Heart right ventricle (tissue), 16 donors: ENCODE data around the gene PARN. TPM values are rescaled to one million over a fixed set of nuclear protein-coding genes. Genes with fewer than 3 reads are reported as not detected.
A peak's percentile ranks its signal among the peaks of the same experiment; 100 is the strongest.
"Not testable (repeated sequence)": the region's sequence is repeated elsewhere in the genome, so short reads cannot be mapped to it uniquely, and the experiment has no call there.

Experiments used
- ATAC-seq, 8 donors: fragments of 200-7000 bp; cut with Tn5 transposase; one replicate each; pipeline ENCODE4 v1.9.1; 2020; ENCODE audit warnings: mild to moderate bottlenecking in 8 of 8, moderate library complexity in 8 of 8, moderate number of reproducible peaks in 1 of 8
- DNase-seq, 2 donors: peaks; one replicate each; pipeline ENCODE4 v3.0.0-alpha.2; 2020
- H3K27ac ChIP-seq, 10 donors: fragments of 200-600 bp; sonication (generic) in 2 of 10; one replicate each; pipeline versions ENCODE4 v1.5.0 to v1.8.0; 2020 to 2022; ENCODE audit warnings: mild to moderate bottlenecking in 3 of 10
- H3K27me3 ChIP-seq, 7 donors: fragments of 200-600 bp; one replicate each; pipeline ENCODE4 v1.8.0; 2021 to 2022; ENCODE audit warnings: mild to moderate bottlenecking in 2 of 7
- H3K36me3 ChIP-seq, 9 donors: fragments of 200-600 bp; sonication (generic) in 1 of 9; one replicate each; pipeline versions ENCODE4 v1.5.0 to v1.8.0; 2020 to 2022; ENCODE audit warnings: mild to moderate bottlenecking in 2 of 9
- H3K4me1 ChIP-seq, 9 donors: fragments of 200-600 bp; sonication (generic) in 1 of 9; one replicate each; pipeline versions ENCODE4 v1.5.0 to v1.8.0; 2020 to 2022; ENCODE audit warnings: mild to moderate bottlenecking in 4 of 9
- H3K4me3 ChIP-seq, 10 donors: fragments of 200-600 bp; sonication (generic) in 2 of 10; one replicate each; pipeline versions ENCODE4 v1.5.0 to v1.8.0; 2020 to 2022; ENCODE audit warnings: mild to moderate bottlenecking in 7 of 10, moderate library complexity in 2 of 10
- H3K9me3 ChIP-seq, 11 donors: fragments of 200-600 bp in 10 of 11; sonication (generic) in 2 of 11; one replicate each; pipeline versions ENCODE4 v1.5.0 to v1.8.0; 2013 to 2022; ENCODE audit warnings: mild to moderate bottlenecking in 2 of 11, control low read depth in 1 of 11, moderate library complexity in 1 of 11
- WGBS, 2 donors: extraction: QIAGEN DNeasy Blood & Tissue Kit; methylation state at CpG; one replicate each; pipeline ENCODE4 v1.1.7; 2013; ENCODE audit warnings: inconsistent platforms in 1 of 2; 5-methylcytosine and 5-hydroxymethylcytosine counted together
- intact Hi-C, 10 donors: fragments of 100-400 bp; cut with DNase I; formaldehyde crosslinking; loops; one replicate each; pipeline versions ENCODE4 v1.11.1 to v1.14.2; 2022
- polyA plus RNA-seq, 2 donors: library from polyadenylated mRNA; stranded (reverse); fragments of 200-250 nt; gene quantifications; one replicate each; pipeline ENCODE4 v1.2.3, GENCODE V29; 2013
- total RNA-seq, 10 donors: library from RNA; stranded (reverse); fragmentation: NEBNext Ultra II Directional in 3 of 10; extraction: Animal tissue kit (Norgen Biotek cat#: 25700) in 3 of 10; gene quantifications; one replicate each; pipeline versions ENCODE4 v1.2.1 to v1.2.4, GENCODE V29; 2021 to 2023
- TF ChIP-seq, protein P1 (sequence below), 9 donors: fragments of 200-600 bp; sonication (generic) in 2 of 9; IDR thresholded peaks; one replicate each; pipeline versions ENCODE4 v1.5.0 to v1.8.0; 2021 to 2022; ENCODE audit warnings: antibody characterized with exemption in 9 of 9, mild to moderate bottlenecking in 5 of 9, moderate library complexity in 1 of 9
- donor health status: Arrhythmogenic right ventricular cardiomyopathy.
- donor health status: ischemic (EF 13 %, LVEDD 7.1; RV severe dilation, severe dysfunction).
- donor health status: healthy with polysubstance abuse.
- donor health status: DM: no; HTN: yes; CAD: no.
- donor health status: DM: no; HTN: no; CAD: no.
- donor health status: ischemic (EF 25% LVEDD 6.9; RV normal size, moderate dysfunction).
- donor health status: ischemic (EF 25% LVEDD 5.7; RV mildly dilated, moderate dysfunction).
- donor health status: healthy.
- donor health status: DM: yes; HTN: yes; CAD: no.
- donor health status: Ischemic cardiomyopathy.
- donor health status: ischemic (EF 35%, LVEDD 5.7; RV mildly dilated, moderate dysfunction).
- donor health status: nonischemic (EF 11% LVEDD 7.7; RV severe dilation, severe dysfunction).
- donor health status: DM: yes; HTN: yes; CAD: no.
- donor health status: PGD.
- donor health status: ischemic (EF 29% LVEDD 5.4; RV normal size, mild dysfunction).
- donor health status: nonischemic (EF 23%, LVEDD 6.1; RV moderate dilation, normal function).

The PARN gene
- total and polyA plus RNA-seq, 12 donors = 7.0 to 25.3 (median 22.8) TPM

DNA sequence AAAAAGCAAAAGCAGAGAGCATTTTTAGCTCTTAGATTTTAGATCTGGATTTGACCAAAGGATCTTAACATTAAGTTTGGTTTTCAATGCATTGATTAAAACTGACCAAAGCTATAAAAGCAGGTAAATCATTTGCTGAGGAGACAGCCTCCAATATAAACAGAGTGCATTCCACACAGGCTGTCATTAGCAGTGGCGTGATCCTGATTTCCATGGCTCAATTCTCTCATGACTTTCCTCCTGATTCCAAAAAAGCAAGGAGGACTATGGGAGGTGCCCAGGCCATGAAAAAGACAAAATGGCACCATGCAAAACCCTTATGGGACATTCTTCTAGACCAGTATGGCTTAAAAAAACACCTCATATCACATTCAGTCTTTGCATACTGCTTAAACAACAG is 53.5 kb downstream of the PARN start:
- DNase-seq (no peak), ATAC-seq (no peak)
- Histone ChIP-seq H3K4me3 (no peak overlapping the region), H3K27me3 (no peaks in the 10 kb centered on the region), H3K27ac (no peak overlapping the region), H3K4me1 (no peaks in the 10 kb centered on the region), H3K36me3 (peaks cover 2 to 96% (median 62%) of the 10 kb centered on the region in 9 donors), H3K9me3 (peaks cover 0 to 5% (median 0%) of the 10 kb centered on the region in 11 donors)
- intact Hi-C loops = no loop called here
- TF ChIP-seq, protein P1, sequence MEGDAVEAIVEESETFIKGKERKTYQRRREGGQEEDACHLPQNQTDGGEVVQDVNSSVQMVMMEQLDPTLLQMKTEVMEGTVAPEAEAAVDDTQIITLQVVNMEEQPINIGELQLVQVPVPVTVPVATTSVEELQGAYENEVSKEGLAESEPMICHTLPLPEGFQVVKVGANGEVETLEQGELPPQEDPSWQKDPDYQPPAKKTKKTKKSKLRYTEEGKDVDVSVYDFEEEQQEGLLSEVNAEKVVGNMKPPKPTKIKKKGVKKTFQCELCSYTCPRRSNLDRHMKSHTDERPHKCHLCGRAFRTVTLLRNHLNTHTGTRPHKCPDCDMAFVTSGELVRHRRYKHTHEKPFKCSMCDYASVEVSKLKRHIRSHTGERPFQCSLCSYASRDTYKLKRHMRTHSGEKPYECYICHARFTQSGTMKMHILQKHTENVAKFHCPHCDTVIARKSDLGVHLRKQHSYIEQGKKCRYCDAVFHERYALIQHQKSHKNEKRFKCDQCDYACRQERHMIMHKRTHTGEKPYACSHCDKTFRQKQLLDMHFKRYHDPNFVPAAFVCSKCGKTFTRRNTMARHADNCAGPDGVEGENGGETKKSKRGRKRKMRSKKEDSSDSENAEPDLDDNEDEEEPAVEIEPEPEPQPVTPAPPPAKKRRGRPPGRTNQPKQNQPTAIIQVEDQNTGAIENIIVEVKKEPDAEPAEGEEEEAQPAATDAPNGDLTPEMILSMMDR (IDR thresholded peaks at IDR 0.05) = no peak
- 100% methylated on average over 1 of the region's 1 CpG for WGBS, 2 donors

DNA sequence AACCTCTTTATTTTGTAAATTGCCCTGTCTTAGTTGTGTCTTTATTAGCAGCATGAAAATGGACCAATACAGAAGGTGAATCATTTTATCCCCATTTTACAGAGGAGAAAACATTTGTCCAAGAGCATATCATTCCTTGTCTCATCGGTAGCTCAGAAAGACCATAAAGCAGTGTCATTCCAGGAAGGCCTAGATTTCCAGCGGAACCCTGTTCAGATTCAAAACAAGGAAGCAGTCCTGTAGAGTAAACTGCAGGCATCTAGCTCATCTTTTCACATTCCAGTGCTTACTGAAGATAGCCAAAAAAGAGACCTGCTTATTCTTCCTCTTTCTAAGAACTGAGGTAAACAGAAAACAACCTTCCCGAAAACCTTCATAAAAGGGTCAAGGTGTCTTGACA is 54.0 kb downstream of the PARN start:
- no peak for ATAC-seq
- WGBS, 2 donors = 99% methylated on average over 3 of the region's 3 CpGs
- intact Hi-C loops = no loop called here
- Histone ChIP-seq H3K27ac (no peak overlapping the region), H3K27me3 (no peaks in the 10 kb centered on the region), H3K9me3 (peaks cover 0 to 5% (median 0%) of the 10 kb centered on the region in 11 donors), H3K4me3 (no peak overlapping the region), H3K36me3 (peaks cover 0 to 92% (median 57%) of the 10 kb centered on the region in 9 donors), H3K4me1 (no peaks in the 10 kb centered on the region)
- DNase-seq = no peak
- TF ChIP-seq, protein P1 (IDR thresholded peaks at IDR 0.05) = no peak

DNA sequence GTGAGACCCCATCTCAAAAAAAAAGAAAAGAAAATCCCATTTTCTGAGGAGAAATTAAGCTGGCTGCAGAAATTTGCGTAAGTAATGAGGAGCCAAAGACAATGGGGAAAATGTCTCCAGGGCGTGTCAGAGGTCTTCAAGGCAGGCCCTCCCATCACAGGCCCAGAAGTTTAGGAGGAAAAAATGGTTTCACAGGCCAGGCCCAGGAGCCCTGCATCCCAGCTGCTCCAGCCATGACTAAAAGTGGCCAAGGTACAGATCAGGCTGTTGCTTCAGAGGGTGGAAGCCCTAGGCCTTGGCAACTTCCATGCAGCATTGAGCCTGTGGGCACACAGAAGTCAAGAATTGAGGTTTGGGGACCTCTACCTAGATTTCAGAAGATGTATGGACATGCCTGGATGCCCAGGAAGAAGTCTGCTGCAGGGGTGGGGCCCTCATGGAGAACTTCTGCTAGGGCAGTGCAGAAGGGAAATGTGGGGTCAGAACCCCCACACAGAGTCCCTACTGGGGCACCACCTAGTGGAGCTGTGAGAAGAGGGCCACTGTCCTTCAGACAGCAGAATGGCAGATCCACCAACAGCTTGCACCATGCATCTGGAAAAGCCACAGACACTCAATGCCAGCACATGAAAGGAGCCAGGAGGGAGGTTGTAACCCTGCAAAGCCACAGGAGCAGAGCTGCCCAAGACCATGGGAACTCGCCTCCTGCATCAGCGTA is 55.2 kb downstream of the PARN start:
- TF ChIP-seq, protein P1 (IDR thresholded peaks at IDR 0.05) = peak in 3 of 9 donors; percentile 9 to 19 (median 13)
- H3K9me3 ChIP-seq, ATAC-seq, H3K27me3 ChIP-seq, H3K4me1 ChIP-seq, H3K27ac ChIP-seq, H3K4me3 ChIP-seq, intact Hi-C loops, DNase-seq: not testable (repeated sequence)
- 96 to 98% methylated on average over 4 of the region's 4 CpGs for WGBS, 2 donors
- H3K36me3 ChIP-seq = peaks cover 0 to 85% (median 48%) of the 10 kb centered on the region in 9 donors

DNA sequence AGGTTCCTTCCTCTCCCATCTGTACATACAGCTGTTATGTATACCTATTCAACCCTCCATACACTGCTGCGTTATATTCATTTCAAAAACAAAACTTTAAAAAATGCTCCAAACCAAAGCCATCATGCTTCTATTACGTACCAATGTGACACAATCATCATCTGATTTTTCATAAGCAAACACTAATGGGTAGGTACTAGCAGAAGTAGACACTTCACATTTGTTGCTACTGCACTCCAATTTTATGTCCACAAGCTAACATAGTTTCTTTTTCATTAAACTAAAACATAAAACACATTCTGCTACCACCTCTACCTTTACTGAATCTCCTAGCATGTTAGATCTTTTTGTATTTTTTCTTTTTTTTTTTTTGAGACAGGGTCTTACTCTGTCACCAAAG is 57.5 kb downstream of the PARN start:
- H3K27ac ChIP-seq = no peak overlapping the region
- ATAC-seq (no peak), DNase-seq (no peak)
- H3K4me1 ChIP-seq = no peaks in the 10 kb centered on the region
- no peaks in the 10 kb centered on the region for H3K27me3 ChIP-seq
- H3K36me3 ChIP-seq = peaks cover 0 to 75% (median 29%) of the 10 kb centered on the region in 9 donors
- intact Hi-C loops = no loop called here
- 95 to 98% methylated on average over 2 of the region's 2 CpGs for WGBS, 2 donors
- H3K4me3 ChIP-seq = no peak overlapping the region
- peaks cover 0 to 5% (median 0%) of the 10 kb centered on the region in 11 donors for H3K9me3 ChIP-seq
- TF ChIP-seq, protein P1 (IDR thresholded peaks at IDR 0.05) = no peak
